HG02610 (cell line): Measurements from ENCODE around the gene PRX.
A peak's percentile ranks its signal among the peaks of the same experiment; 100 is the strongest.
"Not testable (repeated sequence)": the region's sequence is repeated elsewhere in the genome, so short reads cannot be mapped to it uniquely, and the experiment has no call there.

Experiments
- ATAC-seq: cut with Tn5 transposase; IDR thresholded peaks from one replicate; pipeline ENCODE4 v1.9.1; 2021; ENCODE audit warnings: mild to moderate bottlenecking, moderate library complexity; ENCODE audit not compliant: unreplicated experiment

The PRX gene

GRCh38 chr19:40442328-40443130 lies 29.4 kb upstream of the PRX start:
- ATAC-seq = no peak

GRCh38 chr19:40441719-40442253 lies 28.6 kb upstream of the PRX start:
- ATAC-seq = no peak

- no peak for ATAC-seq
These were observed 25.1 kb upstream of the PRX start for GRCh38 chr19:40438284-40438683.

DNA sequence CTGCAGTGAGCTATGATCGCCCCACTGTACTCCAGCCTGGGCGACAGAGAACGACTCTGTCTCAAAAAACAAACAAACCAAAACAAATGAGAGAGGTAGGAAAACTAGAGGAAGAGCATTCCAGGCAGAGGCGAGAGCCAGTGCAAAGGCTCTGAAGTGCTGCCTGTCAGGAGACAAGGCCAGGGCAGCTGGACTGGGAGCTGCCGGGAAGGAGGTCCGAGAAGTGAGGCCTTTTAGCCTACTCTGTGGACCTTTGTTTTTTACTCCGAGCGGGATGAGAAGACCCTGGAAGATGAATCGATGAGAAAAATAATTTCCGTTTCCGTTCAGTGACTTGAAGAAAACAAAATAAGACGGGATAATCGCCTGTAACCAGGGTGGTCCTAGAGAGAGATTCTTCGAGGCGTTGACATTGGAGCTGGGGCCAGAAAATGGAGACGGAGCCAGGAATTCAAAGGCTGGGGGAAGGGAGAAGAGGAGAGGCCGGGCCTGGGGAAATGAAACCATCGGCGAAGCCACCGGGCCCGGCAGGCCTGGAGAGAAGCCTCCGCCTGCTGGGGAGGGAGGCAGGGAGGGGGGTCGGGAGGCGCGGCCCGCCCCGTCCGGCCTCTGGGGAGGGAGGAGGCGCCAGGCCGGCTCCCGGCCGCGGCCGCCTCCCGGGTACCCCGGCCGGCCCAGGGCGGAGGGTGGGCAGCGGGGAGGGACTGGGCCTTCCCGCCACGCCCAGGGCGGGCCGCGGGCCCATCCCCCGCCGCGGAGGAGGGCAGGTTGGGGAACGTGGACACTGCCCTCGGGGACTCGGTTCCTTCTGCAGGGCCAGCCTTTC lies 20.4 kb upstream of the PRX start:
- peak; percentile 54 for ATAC-seq

GRCh38 chr19:40432760-40433159 lies 19.6 kb upstream of the PRX start:
- ATAC-seq = not testable (repeated sequence)

GRCh38 chr19:40431698-40432097 lies 18.5 kb upstream of the PRX start:
- ATAC-seq = no peak

DNA sequence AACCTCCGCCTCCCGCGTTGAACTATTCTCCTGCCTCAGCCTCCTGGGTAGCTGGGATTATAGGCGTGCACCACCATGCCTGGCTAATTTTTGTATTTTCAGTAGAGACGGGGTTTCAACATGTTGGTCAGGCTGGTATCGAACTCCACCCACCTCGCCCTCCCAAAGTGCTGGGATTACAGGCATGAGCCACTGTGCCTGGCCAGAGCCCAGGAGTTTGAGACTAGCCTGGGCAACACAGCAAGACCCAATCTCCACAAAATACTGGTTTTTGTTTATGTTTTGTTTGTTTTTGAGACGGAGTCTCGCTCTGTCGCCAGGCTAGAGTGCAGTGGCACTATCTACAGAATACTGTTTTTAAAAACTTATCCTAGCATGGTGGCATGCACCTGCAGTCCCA lies 17.1 kb upstream of the PRX start:
- ATAC-seq = not testable (repeated sequence)

DNA sequence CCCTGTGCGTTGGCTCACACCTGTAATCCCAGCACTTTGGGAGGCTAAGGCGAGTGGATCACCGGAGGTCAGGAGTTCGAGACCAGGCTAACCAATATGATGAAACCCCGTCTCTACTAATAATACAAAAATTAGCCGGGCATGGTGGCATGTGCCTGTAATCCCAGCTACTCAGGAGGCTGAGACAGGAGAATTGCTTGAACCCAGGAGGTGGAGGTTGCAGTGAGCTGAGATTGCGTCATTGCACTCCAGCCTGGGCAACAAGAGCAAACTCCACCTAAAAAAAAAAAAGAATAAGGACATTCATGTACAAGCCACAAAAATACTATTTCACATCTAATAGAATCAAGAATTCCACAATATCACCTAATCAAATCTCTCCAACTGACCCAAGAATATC lies 15.0 kb upstream of the PRX start:
- ATAC-seq = not testable (repeated sequence)

- peak; percentile 83 for ATAC-seq
These were observed 12.5 kb upstream of the PRX start, which contains the start of gene SERTAD1 for GRCh38 chr19:40425450-40426287. SERTAD1 (minus strand) TSS chr19:40425992; CDS start chr19:40423546, 2,446 bp downstream.

GRCh38 chr19:40424637-40425449 lies 11.7 kb upstream of the PRX start:
- no peak for ATAC-seq

DNA sequence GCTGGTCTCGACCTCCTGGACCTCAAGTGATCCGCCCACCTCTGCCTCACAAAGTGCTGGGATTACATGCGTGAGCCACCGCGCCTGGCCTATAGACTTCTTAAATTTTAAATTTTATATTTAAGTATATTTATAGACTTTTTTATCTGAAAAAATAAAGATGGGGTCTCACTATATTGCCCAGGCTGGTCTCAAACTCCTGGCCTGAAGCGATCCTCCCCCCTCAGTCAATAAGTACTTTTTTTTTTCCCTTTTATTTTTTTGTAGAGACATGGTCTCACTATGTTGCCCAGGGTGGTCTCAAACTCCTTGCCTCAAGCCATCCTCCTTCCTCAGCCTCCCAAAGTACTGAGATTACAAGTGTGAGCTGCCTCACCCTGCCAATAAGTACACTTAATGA lies 10.8 kb upstream of the PRX start:
- no peak for ATAC-seq

- no peak for ATAC-seq
These were observed 9.8 kb upstream of the PRX start for GRCh38 chr19:40422748-40423566.

- no peak for ATAC-seq
These were observed 9.0 kb upstream of the PRX start for GRCh38 chr19:40421993-40422747.

DNA sequence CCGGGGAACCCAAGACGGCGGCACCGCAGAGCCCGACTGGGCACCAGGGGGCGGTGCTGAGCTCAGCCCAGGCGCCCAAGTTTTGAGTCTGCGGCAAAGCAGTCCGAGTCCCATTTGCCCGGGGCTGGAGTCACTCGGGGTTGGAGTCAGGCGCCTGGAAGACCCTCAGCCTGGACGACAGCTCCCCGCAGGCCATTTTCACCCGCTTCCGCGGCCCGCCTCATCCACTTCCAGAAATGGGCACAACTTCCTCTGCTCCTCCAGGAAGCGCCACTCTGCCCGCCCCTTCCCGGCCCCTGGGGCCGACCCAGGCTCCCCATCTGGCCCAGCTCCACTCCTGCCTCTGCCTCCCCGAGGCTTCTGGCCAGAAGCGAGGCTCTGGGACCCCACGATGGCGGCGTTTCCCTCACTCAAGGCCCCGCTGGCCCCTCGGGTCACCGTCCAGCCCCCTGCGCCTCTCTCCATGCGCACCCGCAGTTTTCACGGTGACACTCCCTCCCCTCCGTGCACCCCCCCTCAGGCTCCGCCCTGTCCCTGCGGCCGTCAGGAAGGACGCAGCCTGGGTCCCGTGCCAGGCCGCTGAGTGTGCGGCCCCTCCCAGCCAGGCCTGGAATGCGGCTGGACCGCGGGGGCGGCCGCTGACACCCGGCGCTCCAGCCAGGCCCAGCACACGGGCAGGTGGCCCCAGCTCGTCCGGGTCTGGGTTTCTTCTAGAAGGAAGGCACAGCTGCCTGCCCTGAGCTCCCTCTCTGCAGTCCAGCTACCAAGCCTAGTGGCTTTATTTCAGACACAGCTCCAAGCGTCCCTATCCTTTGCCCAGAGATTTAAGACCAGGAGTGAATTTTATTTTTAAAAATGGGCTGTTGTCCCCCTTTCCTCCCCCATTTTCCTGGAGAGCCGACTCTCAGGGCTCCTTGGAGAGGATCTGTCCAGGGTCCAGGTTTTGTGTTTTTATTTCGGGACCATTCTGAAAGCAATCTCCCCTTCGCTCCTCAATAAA lies 7.9 kb upstream of the PRX start:
- ATAC-seq = peak; percentile 39

- ATAC-seq = no peak
These were observed 7.2 kb upstream of the PRX start for GRCh38 chr19:40420451-40420765.

GRCh38 chr19:40419780-40420179 lies 6.6 kb upstream of the PRX start:
- no peak for ATAC-seq

GRCh38 chr19:40419066-40419612 lies 6.0 kb upstream of the PRX start:
- ATAC-seq = no peak
